Measurements from ENCODE around the gene HK3. TPM values are rescaled to one million over a fixed set of nuclear protein-coding genes. Genes with fewer than 3 reads are reported as not detected.

The HK3 gene
- total RNA-seq, 2 donors from 2014 or later = 1.8 to 3.6 TPM

DNA sequence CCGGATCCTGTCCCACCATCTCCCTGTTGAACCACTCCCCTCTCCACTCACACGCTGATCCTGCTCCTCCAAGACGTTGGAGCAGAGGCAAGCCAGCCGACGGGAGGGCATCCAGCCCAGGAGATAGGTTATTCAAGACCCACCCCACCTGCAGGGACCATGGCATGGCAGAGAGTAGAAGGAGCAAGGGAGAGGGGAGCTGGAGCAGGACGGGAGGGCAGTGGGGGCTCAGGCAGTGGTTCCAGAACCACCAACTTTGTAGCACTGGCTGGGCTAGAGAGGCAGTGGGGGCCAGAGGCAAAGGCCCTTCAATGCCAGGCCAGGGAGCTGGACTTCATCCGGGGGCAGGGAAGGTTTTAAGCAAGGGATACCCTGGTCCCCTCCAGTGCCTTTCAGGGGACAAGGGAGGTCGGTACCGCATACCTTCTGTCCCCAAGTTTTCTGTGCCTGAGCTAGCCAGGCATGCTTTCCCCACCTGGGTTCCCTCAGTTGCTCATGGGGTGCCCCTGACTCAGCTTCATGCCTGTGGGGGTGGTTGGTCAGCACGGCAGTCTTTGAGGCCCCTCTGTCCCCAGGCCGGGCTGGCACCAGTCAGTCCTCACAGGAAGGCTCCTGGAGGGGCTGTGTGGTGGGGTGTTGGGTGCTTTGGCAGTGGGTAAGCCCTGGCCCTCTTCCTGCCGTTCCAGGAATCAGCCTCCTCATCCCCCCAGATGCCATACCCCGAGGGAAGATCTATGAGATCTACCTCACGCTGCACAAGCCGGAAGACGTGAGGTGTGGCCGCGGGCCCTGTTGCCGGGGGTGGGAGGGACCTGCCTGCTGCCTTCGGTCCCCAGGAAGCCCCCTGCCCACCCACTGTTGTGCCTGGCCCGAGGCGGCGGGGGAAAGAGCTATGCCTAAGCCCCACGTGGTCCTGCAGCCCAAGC lies 22.4 kb downstream of the HK3 start:
- DNase-seq (no peak), ATAC-seq (no peak)
- intact Hi-C loops (cut with DNase I) = no loop called here
- Histone ChIP-seq H3K27me3 (no peaks in the 10 kb centered on the region), H3K4me3 (no peak overlapping the region), H3K9me3 (no peaks in the 10 kb centered on the region), H3K36me3 (replicated peaks in 1 of 2; ENCODE audit: insufficient read depth in 1 of 2, low read depth in 2 of 2) (no peaks in the 10 kb centered on the region), H3K4me1 (no peaks in the 10 kb centered on the region), H3K27ac (no peak overlapping the region)
- TF ChIP-seq POLR2A (IDR thresholded peaks at IDR 0.05) = no peak
- TF ChIP-seq, protein P1, sequence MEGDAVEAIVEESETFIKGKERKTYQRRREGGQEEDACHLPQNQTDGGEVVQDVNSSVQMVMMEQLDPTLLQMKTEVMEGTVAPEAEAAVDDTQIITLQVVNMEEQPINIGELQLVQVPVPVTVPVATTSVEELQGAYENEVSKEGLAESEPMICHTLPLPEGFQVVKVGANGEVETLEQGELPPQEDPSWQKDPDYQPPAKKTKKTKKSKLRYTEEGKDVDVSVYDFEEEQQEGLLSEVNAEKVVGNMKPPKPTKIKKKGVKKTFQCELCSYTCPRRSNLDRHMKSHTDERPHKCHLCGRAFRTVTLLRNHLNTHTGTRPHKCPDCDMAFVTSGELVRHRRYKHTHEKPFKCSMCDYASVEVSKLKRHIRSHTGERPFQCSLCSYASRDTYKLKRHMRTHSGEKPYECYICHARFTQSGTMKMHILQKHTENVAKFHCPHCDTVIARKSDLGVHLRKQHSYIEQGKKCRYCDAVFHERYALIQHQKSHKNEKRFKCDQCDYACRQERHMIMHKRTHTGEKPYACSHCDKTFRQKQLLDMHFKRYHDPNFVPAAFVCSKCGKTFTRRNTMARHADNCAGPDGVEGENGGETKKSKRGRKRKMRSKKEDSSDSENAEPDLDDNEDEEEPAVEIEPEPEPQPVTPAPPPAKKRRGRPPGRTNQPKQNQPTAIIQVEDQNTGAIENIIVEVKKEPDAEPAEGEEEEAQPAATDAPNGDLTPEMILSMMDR (IDR thresholded peaks at IDR 0.05) = no peak
- 49 to 51% methylated on average over 9 to 23 of the region's 24 CpGs for WGBS, 2 donors

DNA sequence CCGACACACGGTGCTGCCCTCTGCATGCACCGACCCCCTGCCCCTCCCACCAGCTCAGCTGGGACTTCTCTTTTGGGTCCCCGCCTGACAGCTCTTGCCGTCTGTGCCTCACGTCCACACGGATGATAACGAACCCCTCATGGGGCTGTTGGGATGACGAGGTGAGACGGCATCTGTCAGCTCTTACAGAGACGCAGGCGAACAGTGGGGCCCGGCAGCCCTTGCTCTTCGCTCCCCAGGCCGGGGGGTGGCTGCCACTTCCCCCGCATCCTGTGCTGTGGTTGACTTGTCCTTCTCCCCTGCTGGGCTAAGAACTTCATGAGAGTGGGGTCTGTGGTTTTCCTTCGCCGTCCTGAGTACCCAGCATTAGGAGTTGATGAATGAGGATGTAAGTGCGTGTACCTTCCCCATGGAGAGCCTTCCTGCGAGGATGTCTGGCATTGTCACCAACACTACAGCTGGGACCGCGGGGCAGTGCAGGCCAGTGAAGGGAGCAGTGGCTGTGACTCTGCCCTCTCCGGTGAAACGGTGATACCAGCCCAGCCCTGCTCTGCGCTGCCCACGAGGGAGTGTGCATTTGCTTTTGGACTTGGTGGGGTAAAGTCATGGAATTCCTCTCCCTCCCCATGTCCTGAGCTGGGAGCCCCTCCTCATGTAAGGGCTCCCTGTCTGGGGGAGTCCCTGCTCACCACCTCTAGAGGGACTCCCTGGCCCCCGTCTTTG lies 23.2 kb downstream of the HK3 start:
- H3K27ac ChIP-seq = no peak overlapping the region
- H3K27me3 ChIP-seq = no peaks in the 10 kb centered on the region
- H3K4me1 ChIP-seq = no peaks in the 10 kb centered on the region
- ATAC-seq (no peak), DNase-seq (no peak)
- 25 to 37% methylated on average over 17 to 26 of the region's 27 CpGs for WGBS, 2 donors
- H3K9me3 ChIP-seq = no peaks in the 10 kb centered on the region
- no peak overlapping the region for H3K4me3 ChIP-seq
- no peaks in the 10 kb centered on the region for H3K36me3 ChIP-seq (replicated peaks in 1 of 2; ENCODE audit: insufficient read depth in 1 of 2, low read depth in 2 of 2)
- intact Hi-C loops (cut with DNase I) = no loop called here
- TF ChIP-seq, protein P1 (IDR thresholded peaks at IDR 0.05) = no peak
- TF ChIP-seq POLR2A (IDR thresholded peaks at IDR 0.05) = no peak

DNA sequence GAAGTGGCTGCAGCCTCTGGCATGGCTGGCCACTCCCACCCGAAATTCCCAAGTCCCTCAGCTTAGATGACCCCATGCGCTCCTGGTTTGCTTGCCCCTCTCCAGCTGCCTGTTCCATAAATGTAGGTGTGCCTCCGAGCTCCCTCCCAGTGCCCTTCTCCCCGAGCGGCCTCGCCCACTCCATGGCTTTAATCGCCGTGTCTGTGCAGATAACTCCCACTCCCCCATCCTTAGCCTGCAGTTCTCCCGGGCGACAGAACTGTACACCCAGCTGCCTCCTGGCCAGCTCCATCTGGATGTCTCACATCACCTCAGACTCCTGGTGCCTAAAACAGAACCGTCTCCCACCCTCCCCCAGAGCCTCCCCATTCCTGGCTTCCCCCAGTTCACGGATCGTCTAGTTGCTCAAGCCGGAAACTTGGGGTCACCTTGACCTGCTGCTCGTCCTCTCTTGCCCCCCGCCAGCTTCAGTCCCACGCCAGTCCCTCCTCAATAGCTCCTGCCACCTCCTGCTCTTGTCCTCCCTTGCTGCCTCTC lies 24.1 kb downstream of the HK3 start:
- intact Hi-C loops (cut with DNase I) = no loop called here
- 47 to 55% methylated on average over 17 of the region's 17 CpGs for WGBS, 2 donors

DNA sequence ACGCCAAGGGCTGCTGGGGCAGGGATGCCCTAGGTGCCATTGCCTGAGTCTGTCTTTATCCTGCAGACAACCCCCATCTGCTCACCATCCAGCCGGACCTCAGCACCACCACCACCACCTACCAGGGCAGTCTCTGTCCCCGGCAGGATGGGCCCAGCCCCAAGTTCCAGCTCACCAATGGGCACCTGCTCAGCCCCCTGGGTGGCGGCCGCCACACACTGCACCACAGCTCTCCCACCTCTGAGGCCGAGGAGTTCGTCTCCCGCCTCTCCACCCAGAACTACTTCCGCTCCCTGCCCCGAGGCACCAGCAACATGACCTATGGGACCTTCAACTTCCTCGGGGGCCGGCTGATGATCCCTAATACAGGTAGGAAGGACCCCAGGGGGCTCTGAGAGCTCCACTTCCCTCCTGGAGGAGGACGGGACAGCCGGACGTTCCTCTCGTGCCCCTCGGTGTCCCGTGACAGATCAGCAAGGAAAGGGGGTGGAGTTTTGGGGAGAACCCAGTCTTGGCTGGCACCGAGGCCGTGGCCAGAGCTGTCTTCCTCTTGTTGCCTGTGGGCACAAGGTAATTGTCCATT lies 24.9 kb downstream of the HK3 start:
- no peaks in the 10 kb centered on the region for H3K4me1 ChIP-seq
- intact Hi-C loops (cut with DNase I) = no loop called here
- DNase-seq (no peak), ATAC-seq (no peak)
- 59% methylated on average over 18 to 19 of the region's 20 CpGs for WGBS, 2 donors
- TF ChIP-seq, protein P1 (IDR thresholded peaks at IDR 0.05) = no peak
- no peak for TF ChIP-seq POLR2A (IDR thresholded peaks at IDR 0.05)
- H3K27ac ChIP-seq = no peak overlapping the region
- no peaks in the 10 kb centered on the region for H3K9me3 ChIP-seq
- no peaks in the 10 kb centered on the region for H3K27me3 ChIP-seq
- no peaks in the 10 kb centered on the region for H3K36me3 ChIP-seq (replicated peaks in 1 of 2; ENCODE audit: insufficient read depth in 1 of 2, low read depth in 2 of 2)
- H3K4me3 ChIP-seq = no peak overlapping the region

More for the DNA sequence above, 24.1 kb downstream of the HK3 start:
- DNase-seq (no peak), ATAC-seq (no peak)
- H3K27me3 ChIP-seq = no peaks in the 10 kb centered on the region
- no peaks in the 10 kb centered on the region for H3K4me1 ChIP-seq
- TF ChIP-seq, protein P1 (IDR thresholded peaks at IDR 0.05) = no peak
- TF ChIP-seq POLR2A (IDR thresholded peaks at IDR 0.05) = no peak
- H3K36me3 ChIP-seq (replicated peaks in 1 of 2; ENCODE audit: insufficient read depth in 1 of 2, low read depth in 2 of 2) = no peaks in the 10 kb centered on the region
- no peak overlapping the region for H3K27ac ChIP-seq
- no peak overlapping the region for H3K4me3 ChIP-seq
- no peaks in the 10 kb centered on the region for H3K9me3 ChIP-seq

Data from body of pancreas (tissue), 4 donors.